ENCODE data around the gene AGO3.
A peak's percentile ranks its signal among the peaks of the same experiment; 100 is the strongest.

AGO3 gene

GRCh38 chr1:36084497-36085115 is 153.7 kb downstream of the AGO3 start:
- DNase-seq: no peak

DNA sequence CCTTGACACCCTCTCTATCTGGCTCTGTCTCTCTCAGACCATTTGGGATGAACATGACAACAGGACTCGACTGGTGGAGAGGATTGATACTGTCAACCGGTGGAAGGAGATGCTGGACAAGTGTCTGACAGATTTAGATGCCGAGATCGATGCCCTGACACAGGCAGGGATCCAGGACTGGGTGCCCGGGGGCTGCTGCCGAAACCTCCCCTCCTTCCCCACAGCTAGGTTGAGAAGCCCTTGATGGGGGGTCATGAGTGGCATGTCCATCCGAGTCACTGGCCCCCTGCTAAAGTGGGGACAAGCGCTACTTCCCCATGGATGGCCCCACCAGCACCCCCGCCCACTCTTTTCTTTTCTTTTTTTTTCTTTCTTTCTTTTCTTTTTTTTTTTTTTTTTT is 154.2 kb downstream of the AGO3 start:
- no peak for DNase-seq

DNA sequence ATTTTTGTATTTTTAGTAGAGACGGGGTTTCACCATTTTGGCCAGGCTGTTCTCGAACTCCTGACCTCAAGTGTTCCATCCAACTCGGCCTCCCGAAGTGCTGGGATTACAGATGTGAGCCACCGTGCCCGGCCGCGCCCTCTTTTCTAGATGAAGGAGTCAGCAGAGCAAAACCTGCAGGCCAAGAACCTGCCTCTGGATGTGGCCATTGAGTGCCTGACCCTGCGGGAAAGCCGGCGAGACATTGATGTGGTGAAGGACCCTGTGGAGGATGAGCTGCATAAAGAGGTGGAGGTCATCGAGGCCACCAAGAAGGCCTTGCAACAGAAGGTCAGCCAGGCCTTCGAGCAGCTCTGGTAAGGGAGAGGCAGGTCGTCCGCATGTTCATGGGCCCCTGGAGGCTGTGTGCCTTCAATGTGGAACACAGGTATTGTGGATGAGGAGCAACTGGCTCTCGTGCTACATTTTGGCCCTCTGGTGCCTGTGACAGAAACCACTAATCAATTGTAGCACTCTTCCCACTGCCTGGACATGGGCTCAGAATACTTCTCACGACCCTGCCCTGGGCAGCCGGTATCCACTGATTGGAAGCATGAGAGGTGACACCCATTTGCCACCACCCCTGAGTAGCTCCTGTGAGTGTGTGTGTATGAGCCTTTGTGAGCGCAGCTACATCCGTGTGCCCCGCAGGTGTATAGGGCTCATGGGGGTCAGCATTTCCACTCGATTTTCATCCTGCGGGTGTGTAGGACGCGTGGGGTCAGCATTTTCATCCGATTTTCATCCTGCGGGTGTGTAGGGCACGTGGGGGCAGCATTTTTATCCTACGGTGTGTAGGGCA is 155.0 kb downstream of the AGO3 start:
- DNase-seq: no peak

DNA sequence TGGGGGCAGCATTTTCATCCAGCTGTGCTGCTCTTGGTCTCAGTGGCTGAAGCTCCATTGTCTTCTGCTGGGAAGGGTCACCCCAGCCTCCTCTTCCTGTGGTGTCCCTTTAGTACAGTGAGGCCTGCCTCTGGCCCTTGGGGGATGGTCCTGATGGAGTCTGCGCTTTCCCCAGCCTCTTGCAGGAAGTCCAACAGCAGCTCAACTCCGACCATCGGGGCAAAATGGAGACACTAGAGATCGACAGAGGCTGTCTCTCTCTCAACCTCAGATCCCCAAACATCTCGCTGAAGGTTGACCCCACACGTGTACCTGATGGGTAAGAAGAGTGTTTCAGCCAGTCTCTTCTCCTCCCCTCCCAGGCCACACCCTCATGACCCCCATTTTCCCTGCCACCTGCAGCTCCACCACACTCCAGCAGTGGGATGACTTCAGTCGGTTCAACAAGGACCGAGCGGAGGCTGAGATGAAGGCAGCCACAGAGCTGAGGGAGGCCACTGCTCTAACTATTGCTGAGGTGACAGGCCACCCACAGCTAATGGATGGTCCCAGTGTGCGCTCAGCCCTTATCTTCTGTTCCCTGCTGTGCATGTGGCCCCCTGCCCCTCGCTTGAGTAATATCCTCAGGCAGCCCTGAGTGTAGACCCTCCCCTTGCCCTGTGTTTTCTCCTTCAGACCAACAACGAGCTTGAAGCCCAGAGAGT is 155.8 kb downstream of the AGO3 start:
- DNase-seq: no peak

GRCh38 chr1:36087233-36088123 is 156.6 kb downstream of the AGO3 start:
- DNase-seq: no peak

DNA sequence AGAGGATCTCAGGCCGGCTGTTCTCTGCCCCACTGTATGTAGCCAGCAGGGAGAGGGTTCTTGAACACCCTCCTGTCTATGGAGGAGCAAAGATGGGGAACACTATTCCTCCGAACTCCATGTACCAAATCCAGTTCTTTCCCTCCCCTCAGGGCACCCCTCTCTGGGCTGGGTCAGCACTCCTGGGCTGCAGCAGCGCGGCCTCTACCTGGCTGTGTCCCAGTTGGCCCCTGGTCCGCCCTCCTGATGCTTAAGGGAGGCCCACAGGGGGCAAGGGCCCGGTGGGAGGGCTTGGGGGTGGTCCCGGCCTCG is 157.3 kb downstream of the AGO3 start:
- DNase-seq: no peak

DNA sequence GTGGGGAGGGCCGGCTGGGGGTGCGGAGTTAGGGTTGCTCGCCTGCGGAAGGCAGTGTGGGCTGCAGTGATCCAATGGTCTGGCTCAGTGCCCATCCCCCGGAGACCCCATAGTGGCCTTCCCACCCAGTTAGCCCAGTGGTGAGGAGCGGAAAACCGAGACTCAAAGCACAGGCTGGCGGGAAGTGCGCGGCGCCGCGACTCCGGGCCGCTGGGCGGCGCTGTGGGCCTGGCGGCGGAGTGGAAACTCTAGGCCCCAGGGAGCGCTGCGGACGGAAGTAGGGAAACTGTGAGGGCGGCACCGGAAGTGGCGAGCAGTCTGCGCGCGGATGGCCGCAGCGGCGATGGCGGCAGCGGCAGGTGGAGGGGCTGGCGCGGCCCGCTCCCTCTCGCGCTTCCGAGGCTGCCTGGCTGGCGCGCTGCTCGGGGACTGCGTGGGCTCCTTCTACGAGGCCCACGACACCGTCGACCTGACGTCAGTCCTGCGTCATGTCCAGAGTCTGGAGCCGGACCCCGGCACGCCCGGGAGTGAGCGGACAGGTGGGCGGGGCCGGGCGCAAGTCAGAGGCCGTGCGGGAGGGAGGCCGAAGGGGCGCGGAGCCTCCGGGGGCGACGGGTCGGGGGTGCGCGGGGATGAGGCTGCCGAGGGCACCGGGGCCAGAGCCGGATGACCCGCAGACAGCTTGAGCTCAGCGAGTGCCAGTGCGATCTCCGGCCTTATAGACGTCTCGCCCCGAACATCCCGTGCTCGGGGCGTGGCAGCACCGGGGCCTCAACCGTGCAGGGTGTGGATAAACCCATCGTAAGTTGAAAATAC is 157.9 kb downstream of the AGO3 start, which contains the start of gene ADPRS:
Gene ADPRS, plus strand, starts transcription at position 316 of the 816 bp plus-strand sequence. Its CDS starts 13 bp downstream, at position 329.
- peak; percentile 92 to 93 for DNase-seq

DNA sequence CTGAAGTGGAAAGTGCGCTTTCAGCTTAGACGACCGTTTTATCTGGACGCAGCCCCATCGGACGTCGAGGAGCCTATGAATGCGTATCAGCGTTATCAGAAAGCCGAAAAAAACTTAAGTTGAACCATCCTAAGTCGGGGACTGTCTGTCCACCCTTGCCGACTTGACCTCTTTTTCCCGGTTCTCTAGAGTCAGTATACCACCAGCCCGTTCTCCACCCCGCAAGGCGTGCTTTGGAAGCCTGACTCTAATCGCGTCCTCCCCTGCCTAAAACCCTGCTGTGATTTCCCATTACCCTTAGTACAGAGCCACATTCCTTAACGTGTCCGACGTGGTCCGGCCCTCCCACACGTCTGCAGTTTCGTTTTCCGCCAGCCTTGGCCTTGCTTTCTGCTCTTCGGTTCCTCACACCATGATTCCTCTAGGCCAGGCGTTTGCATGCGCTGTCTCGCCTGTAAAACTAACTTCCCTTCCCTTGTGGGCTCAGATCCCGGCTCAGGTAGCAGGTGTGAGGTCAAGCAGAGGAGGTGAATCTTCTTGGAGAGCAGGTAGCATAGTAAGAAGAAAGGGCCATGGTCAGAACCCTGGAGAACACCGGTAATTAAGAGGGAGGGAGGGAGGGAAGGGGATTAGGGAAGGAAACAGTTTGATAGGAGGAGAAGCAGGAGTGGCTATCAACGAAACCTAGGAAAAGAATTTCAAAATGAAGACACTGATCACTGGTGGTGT is 158.7 kb downstream of the AGO3 start:
- DNase-seq: peak; percentile 18 to 28

DNA sequence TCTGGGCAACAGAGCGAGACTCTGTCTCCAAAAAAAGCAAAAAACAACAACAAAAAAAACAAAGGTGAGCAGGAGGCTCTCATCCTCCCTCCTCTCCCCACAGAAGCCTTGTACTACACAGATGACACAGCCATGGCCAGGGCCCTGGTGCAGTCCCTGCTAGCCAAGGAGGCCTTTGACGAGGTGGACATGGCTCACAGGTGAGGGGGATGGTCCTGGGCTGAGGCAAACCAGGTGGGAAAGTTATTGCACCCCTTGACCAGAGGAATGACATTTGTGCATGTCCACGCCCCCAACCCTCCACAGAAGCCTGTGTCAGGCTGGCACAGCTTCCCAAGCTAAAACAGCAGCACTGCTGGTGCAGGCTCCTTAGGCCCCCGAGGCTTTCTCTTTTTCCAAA is 160.2 kb downstream of the AGO3 start:
- no peak for DNase-seq

- no peak for DNase-seq
Observed at GRCh38 chr1:36091698-36092097, 160.8 kb downstream of the AGO3 start.

- no peak for DNase-seq
Observed at GRCh38 chr1:36092166-36092797, 161.4 kb downstream of the AGO3 start.

DNA sequence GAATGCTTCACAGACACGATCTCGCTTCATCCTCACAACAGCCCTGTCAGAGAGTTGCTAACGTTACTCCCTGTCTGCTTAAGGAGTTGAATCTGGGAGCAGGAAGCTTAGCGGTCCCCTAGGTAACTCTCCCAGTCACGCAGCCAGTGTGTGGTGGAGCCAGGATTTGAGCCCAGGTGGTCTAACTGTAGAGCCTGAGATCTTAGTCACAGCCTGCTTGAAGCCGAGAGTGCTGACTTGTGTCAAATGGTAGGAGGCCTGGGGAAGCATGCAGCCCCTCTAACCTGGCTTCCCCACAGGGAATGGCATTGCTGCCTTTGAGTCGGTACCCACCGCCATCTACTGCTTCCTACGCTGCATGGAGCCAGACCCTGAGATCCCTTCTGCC is 161.9 kb downstream of the AGO3 start:
- DNase-seq: no peak

DNA sequence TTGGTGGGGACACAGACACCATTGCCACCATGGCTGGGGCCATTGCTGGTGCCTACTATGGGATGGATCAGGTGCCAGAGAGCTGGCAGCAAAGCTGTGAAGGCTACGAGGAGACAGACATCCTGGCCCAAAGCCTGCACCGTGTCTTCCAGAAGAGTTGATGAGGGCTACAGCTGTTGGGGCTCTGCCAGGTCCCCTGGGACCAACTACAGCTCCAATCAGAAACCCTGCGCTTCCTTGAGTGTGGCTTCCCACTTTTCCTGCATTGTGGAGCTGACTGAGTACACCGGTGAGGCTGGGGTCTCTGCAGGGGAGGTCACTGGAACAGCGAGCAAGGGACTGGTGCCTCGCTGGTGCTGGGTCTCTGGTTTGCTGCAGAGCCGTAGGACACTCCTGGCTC is 162.3 kb downstream of the AGO3 start:
- DNase-seq: no peak

GRCh38 chr1:36093929-36094328 is 163.0 kb downstream of the AGO3 start:
- DNase-seq: no peak

DNA sequence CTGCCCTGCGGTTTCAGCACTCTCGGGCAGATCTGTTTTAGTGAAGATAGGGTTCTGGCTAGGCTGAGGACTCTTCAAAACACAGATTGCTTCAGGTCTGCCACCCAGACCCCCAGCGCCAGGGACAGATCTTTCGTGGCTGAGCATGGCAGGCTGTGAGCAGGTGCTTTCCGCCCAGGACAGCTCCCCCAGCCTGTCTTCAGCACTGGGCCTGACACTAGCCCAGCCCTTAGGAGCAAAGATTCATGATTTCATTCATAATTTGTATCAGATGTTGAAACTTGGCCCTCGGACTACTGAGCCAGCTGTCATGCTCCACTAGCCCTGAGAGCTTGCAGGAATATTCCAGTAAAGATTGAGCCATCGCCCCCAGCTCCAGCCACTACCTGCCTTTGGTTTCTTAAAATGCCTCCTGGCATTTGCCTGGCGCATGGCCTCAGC is 163.7 kb downstream of the AGO3 start:
- no peak for DNase-seq

- DNase-seq: no peak
Observed at GRCh38 chr1:36095760-36096405, 165.0 kb downstream of the AGO3 start.

GRCh38 chr1:36096500-36097432 is 165.9 kb downstream of the AGO3 start:
- DNase-seq: no peak

GRCh38 chr1:36097693-36098585 is 167.0 kb downstream of the AGO3 start:
- no peak for DNase-seq
